GM21367 (cell line): ENCODE measurements around the gene SUSD2.
"Not testable (repeated sequence)": the region's sequence is repeated elsewhere in the genome, so short reads cannot be mapped to it uniquely, and the experiment has no call there.

ENCODE experiments used
- ATAC-seq: cut with Tn5 transposase; IDR thresholded peaks from one replicate; pipeline ENCODE4 v1.9.1; 2021; ENCODE audit not compliant: unreplicated experiment

The SUSD2 gene

GRCh38 chr22:24210409-24210808 is 29.1 kb downstream of the SUSD2 start:
- not testable (repeated sequence) for ATAC-seq

GRCh38 chr22:24211716-24212115 is 30.4 kb downstream of the SUSD2 start:
- ATAC-seq, result not testable (repeated sequence)

- not testable (repeated sequence) for ATAC-seq
Observed at GRCh38 chr22:24213111-24213510, 31.8 kb downstream of the SUSD2 start.

- ATAC-seq, result no peak
Observed at GRCh38 chr22:24214467-24215285, 33.4 kb downstream of the SUSD2 start.

GRCh38 chr22:24216541-24217209 is 35.4 kb downstream of the SUSD2 start:
- ATAC-seq, result no peak

GRCh38 chr22:24217384-24217783 is 36.1 kb downstream of the SUSD2 start:
- no peak for ATAC-seq

GRCh38 chr22:24219750-24220149 is 38.5 kb downstream of the SUSD2 start:
- no peak for ATAC-seq

GRCh38 chr22:24224468-24224867 is 43.2 kb downstream of the SUSD2 start:
- ATAC-seq, result no peak

GRCh38 chr22:24225044-24225601 is 43.8 kb downstream of the SUSD2 start:
- ATAC-seq, result no peak

GRCh38 chr22:24225951-24226350 is 44.7 kb downstream of the SUSD2 start:
- ATAC-seq, result no peak

- ATAC-seq, result no peak
Observed at GRCh38 chr22:24230911-24231656, 49.8 kb downstream of the SUSD2 start.

GRCh38 chr22:24231706-24232105 is 50.4 kb downstream of the SUSD2 start:
- ATAC-seq, result no peak

- no peak for ATAC-seq
Observed at GRCh38 chr22:24232124-24232523, 50.8 kb downstream of the SUSD2 start.

- no peak for ATAC-seq
Observed at GRCh38 chr22:24232725-24233124, 51.4 kb downstream of the SUSD2 start.

- ATAC-seq, result no peak
Observed at GRCh38 chr22:24233235-24233634, 51.9 kb downstream of the SUSD2 start.

- ATAC-seq, result no peak
Observed at GRCh38 chr22:24233816-24234215, 52.5 kb downstream of the SUSD2 start.

- no peak for ATAC-seq
Observed at GRCh38 chr22:24235315-24235714, 54.0 kb downstream of the SUSD2 start.

GRCh38 chr22:24236656-24237055 is 55.4 kb downstream of the SUSD2 start:
- no peak for ATAC-seq

- ATAC-seq, result not testable (repeated sequence)
Observed at GRCh38 chr22:24238101-24238694, 56.9 kb downstream of the SUSD2 start.
